HG02798 (cell line): Measurements from ENCODE around the gene ERC2.

ENCODE experiments used
- ATAC-seq: cut with Tn5 transposase; IDR thresholded peaks from one replicate; pipeline ENCODE4 v1.9.1; 2021; ENCODE audit warnings: mild to moderate bottlenecking; ENCODE audit not compliant: unreplicated experiment, poor library complexity

ERC2 gene

GRCh38 chr3:55963601-55964000 is 504.7 kb downstream of the ERC2 start:
- no peak for ATAC-seq

GRCh38 chr3:55959471-55960080 is 508.7 kb downstream of the ERC2 start:
- ATAC-seq, result no peak

- ATAC-seq, result no peak
Measured at GRCh38 chr3:55958605-55959004, 509.7 kb downstream of the ERC2 start.

GRCh38 chr3:55955891-55956477 is 512.3 kb downstream of the ERC2 start:
- ATAC-seq, result no peak

- ATAC-seq, result no peak
Measured at GRCh38 chr3:55951388-55951787, 516.9 kb downstream of the ERC2 start.

- ATAC-seq, result no peak
Measured at GRCh38 chr3:55947406-55947805, 520.9 kb downstream of the ERC2 start.

- no peak for ATAC-seq
Measured at GRCh38 chr3:55946574-55947160, 521.6 kb downstream of the ERC2 start.

- ATAC-seq, result no peak
Measured at GRCh38 chr3:55942868-55943267, 525.4 kb downstream of the ERC2 start.

GRCh38 chr3:55939287-55939686 is 529.0 kb downstream of the ERC2 start:
- no peak for ATAC-seq

GRCh38 chr3:55937301-55937700 is 531.0 kb downstream of the ERC2 start:
- no peak for ATAC-seq

GRCh38 chr3:55936549-55937052 is 531.7 kb downstream of the ERC2 start:
- no peak for ATAC-seq

- ATAC-seq, result no peak
Measured at GRCh38 chr3:55935241-55935640, 533.0 kb downstream of the ERC2 start.

- ATAC-seq, result no peak
Measured at GRCh38 chr3:55934771-55935170, 533.5 kb downstream of the ERC2 start.

GRCh38 chr3:55929154-55929869 is 539.0 kb downstream of the ERC2 start:
- no peak for ATAC-seq

GRCh38 chr3:55923626-55924025 is 544.6 kb downstream of the ERC2 start:
- no peak for ATAC-seq

- no peak for ATAC-seq
Measured at GRCh38 chr3:55923207-55923606, 545.1 kb downstream of the ERC2 start.

GRCh38 chr3:55912880-55913279 is 555.4 kb downstream of the ERC2 start:
- ATAC-seq, result no peak

GRCh38 chr3:55911266-55911665 is 557.0 kb downstream of the ERC2 start:
- no peak for ATAC-seq

- no peak for ATAC-seq
Measured at GRCh38 chr3:55910543-55910942, 557.7 kb downstream of the ERC2 start.

GRCh38 chr3:55909373-55909772 is 558.9 kb downstream of the ERC2 start:
- no peak for ATAC-seq

- no peak for ATAC-seq
Measured at GRCh38 chr3:55907616-55908015, 560.7 kb downstream of the ERC2 start.
